Lung (tissue), 12 donors: ENCODE measurements around the gene NGEF. TPM values are rescaled to one million over a fixed set of nuclear protein-coding genes. Genes with fewer than 3 reads are reported as not detected.

ENCODE experiments used
- ATAC-seq: fragments of 200-7000 bp; cut with Tn5 transposase; one replicate; pipeline ENCODE4 v1.9.1; 2020; ENCODE audit warnings: moderate number of reproducible peaks; ENCODE audit not compliant: insufficient read depth, low FRiP score
- DNase-seq, 3 donors: peaks; one replicate each; pipeline ENCODE4 v3.0.0-alpha.2; 2013 to 2017
- H3K27ac ChIP-seq, 2 donors: one replicate each; pipeline ENCODE4 v1.5.1; 2013; ENCODE audit warnings: mild to moderate bottlenecking in 2 of 2, moderate library complexity in 2 of 2, control low read depth in 1 of 2, inconsistent platforms in 1 of 2, low read depth in 1 of 2, low read length in 1 of 2
- H3K27me3 ChIP-seq, 3 donors: one replicate each; pipeline ENCODE4 v1.5.1; 2013; ENCODE audit warnings: low read length in 2 of 3; ENCODE audit not compliant: control insufficient read depth in 3 of 3, insufficient read depth in 3 of 3
- H3K36me3 ChIP-seq, 4 donors: one replicate each; pipeline ENCODE4 v1.5.1; 2013; ENCODE audit warnings: low read length in 4 of 4, mild to moderate bottlenecking in 1 of 4, moderate library complexity in 1 of 4; ENCODE audit not compliant: control insufficient read depth in 4 of 4, insufficient read depth in 4 of 4
- H3K4me1 ChIP-seq, 5 donors: one replicate each; pipeline ENCODE4 v1.5.1; 2013; ENCODE audit warnings: low read length in 5 of 5, mild to moderate bottlenecking in 2 of 5, moderate library complexity in 1 of 5; ENCODE audit not compliant: control insufficient read depth in 5 of 5, insufficient read depth in 5 of 5
- H3K4me3 ChIP-seq: one replicate; pipeline ENCODE4 v1.5.1; 2013; ENCODE audit warnings: mild to moderate bottlenecking, control low read depth, moderate library complexity
- H3K9ac ChIP-seq, 2 donors: one replicate each; pipeline ENCODE4 v1.5.1; 2013; ENCODE audit warnings: low read length in 2 of 2, control low read depth in 1 of 2; ENCODE audit not compliant: insufficient read depth in 1 of 2
- H3K9me3 ChIP-seq, 4 donors: one replicate each; pipeline ENCODE4 v1.5.1; 2013; ENCODE audit warnings: low read length in 3 of 4, mild to moderate bottlenecking in 1 of 4, moderate library complexity in 1 of 4; ENCODE audit not compliant: control insufficient read depth in 4 of 4, insufficient read depth in 3 of 4
- CTCF ChIP-seq: IDR thresholded peaks from 2 replicates; pipeline ENCODE4 v1.5.1; 2012; ENCODE audit warnings: mild to moderate bottlenecking; ENCODE audit errors: control extremely low read depth, extremely low read depth
- WGBS, 2 donors: extraction: QIAGEN DNeasy Blood & Tissue Kit; methylation state at CpG; one replicate each; pipeline ENCODE4 v1.1.7; 2013; 5-methylcytosine and 5-hydroxymethylcytosine counted together
- polyA plus RNA-seq, 2 donors: library from polyadenylated mRNA; stranded (reverse); fragments of 200-250 nt; gene quantifications; one replicate each; pipeline ENCODE4 v1.2.1, GENCODE V29; 2013
- total RNA-seq, 2 donors: library from RNA; depleted of rRNA in 1 of 2; stranded (reverse); fragments of >200 nt in 1 of 2; gene quantifications; one replicate each; pipeline ENCODE4 v1.2.1, GENCODE V29; 2014 to 2021
- donor health status: control.
- donor health status: control.
- donor health status: Bipolar disorder and iron deficiency.
- donor health status: healthy.
- donor health status: DM: yes; HTN: yes; CAD: no.

NGEF gene
- total and polyA plus RNA-seq, 4 donors: 0.35 to 2.4 (median 1.5) TPM

GRCh38 chr2:232937278-232937906 is 75.7 kb downstream of the NGEF start:
- Histone ChIP-seq H3K27me3 (no peaks in the 10 kb centered on the region), H3K36me3 (no peaks in the 10 kb centered on the region), H3K9me3 (peaks cover 0 to 4% (median 0%) of the 10 kb centered on the region in 4 donors), H3K4me3 (no peak overlapping the region), H3K9ac (no peak overlapping the region), H3K4me1 (no peaks in the 10 kb centered on the region), H3K27ac (no peak overlapping the region)
- WGBS, 2 donors: 63 to 67% methylated on average over 5 of the region's 5 CpGs
- no peak for ATAC-seq
- TF ChIP-seq CTCF: no peak
- no peak for DNase-seq

GRCh38 chr2:232931636-232932035 is 81.4 kb downstream of the NGEF start:
- Histone ChIP-seq H3K9me3 (peaks cover 0 to 3% (median 0%) of the 10 kb centered on the region in 4 donors), H3K36me3 (no peaks in the 10 kb centered on the region), H3K27ac (no peak overlapping the region), H3K4me3 (no peak overlapping the region), H3K4me1 (peaks cover 0 to 16% (median 4%) of the 10 kb centered on the region in 5 donors), H3K27me3 (peaks cover 10 to 16% (median 10%) of the 10 kb centered on the region in 3 donors), H3K9ac (no peak overlapping the region)
- no peak for DNase-seq
- no peak for TF ChIP-seq CTCF
- WGBS, 2 donors: 58 to 85% methylated on average over 4 of the region's 4 CpGs
- ATAC-seq: no peak

GRCh38 chr2:232930059-232930400 is 83.0 kb downstream of the NGEF start:
- TF ChIP-seq CTCF: no peak
- no peak overlapping the region for H3K4me3 ChIP-seq
- H3K9me3 ChIP-seq: peaks cover 0 to 3% (median 0%) of the 10 kb centered on the region in 4 donors
- H3K36me3 ChIP-seq: no peaks in the 10 kb centered on the region
- WGBS, 2 donors: 84 to 89% methylated on average over 8 of the region's 8 CpGs
- H3K4me1 ChIP-seq: peaks cover 0 to 16% (median 4%) of the 10 kb centered on the region in 5 donors
- no peak overlapping the region for H3K9ac ChIP-seq
- DNase-seq (no peak), ATAC-seq (no peak)
- no peak overlapping the region for H3K27ac ChIP-seq
- H3K27me3 ChIP-seq: peaks cover 10 to 31% (median 26%) of the 10 kb centered on the region in 3 donors
